ENCODE results near the gene PARVA. TPM values are rescaled to one million over a fixed set of nuclear protein-coding genes. Genes with fewer than 3 reads are reported as not detected.
"Not testable (repeated sequence)": the region's sequence is repeated elsewhere in the genome, so short reads cannot be mapped to it uniquely, and the experiment has no call there.

Gene PARVA
- total RNA-seq, 4 donors from 2014 or later: 52.9 to 188 (median 66.5) TPM

DNA sequence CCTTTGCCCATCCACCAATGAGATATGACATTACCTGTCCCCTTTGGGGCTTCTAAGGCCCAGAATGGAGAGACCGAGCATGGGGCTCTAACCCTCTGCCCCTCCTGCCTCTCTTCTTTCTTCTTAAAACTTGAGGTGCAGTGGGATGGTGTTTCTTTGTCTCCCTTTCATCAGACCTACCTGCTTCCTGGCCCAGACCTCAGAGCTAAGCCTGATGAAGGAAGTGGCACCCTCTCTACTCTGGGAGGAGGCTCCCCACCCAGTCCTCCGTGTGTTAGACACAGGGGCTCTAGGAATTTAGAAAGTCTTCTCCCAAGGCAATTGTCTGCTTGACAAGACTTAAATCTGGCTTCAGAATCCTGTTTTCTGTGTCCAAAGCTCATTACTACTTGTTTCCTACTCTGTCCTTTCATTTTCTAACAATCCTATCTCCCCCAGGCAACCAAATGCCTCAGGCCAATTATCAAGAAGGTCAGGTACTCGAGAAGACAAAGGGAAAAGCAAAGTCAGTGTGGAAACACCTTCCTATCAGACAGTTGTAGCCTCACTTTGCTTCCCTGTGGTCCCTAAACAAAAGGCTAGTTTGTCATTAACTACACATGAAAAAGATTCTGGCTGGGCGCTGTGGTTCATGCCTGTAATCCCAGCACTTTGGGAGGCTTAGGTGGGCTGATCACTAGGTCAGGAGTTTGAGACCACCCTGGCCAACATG lies 20.3 kb upstream of the PARVA start:
- Histone ChIP-seq H3K27ac (no peak overlapping the region), H3K4me1 (no peaks in the 10 kb centered on the region), H3K27me3 (no peaks in the 10 kb centered on the region), H3K36me3 (no peaks in the 10 kb centered on the region), H3K4me3 (no peak overlapping the region), H3K9me3 (no peaks in the 10 kb centered on the region)
- DNase-seq: no peak
- intact Hi-C loops (cut with DNase I; ENCODE audit: low total_unique reads): no loop called here
- TF ChIP-seq, protein P1, sequence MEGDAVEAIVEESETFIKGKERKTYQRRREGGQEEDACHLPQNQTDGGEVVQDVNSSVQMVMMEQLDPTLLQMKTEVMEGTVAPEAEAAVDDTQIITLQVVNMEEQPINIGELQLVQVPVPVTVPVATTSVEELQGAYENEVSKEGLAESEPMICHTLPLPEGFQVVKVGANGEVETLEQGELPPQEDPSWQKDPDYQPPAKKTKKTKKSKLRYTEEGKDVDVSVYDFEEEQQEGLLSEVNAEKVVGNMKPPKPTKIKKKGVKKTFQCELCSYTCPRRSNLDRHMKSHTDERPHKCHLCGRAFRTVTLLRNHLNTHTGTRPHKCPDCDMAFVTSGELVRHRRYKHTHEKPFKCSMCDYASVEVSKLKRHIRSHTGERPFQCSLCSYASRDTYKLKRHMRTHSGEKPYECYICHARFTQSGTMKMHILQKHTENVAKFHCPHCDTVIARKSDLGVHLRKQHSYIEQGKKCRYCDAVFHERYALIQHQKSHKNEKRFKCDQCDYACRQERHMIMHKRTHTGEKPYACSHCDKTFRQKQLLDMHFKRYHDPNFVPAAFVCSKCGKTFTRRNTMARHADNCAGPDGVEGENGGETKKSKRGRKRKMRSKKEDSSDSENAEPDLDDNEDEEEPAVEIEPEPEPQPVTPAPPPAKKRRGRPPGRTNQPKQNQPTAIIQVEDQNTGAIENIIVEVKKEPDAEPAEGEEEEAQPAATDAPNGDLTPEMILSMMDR (IDR thresholded peaks at IDR 0.05): no peak
- TF ChIP-seq POLR2A (IDR thresholded peaks at IDR 0.05): no peak

- H3K4me3 ChIP-seq; H3K27me3 ChIP-seq; H3K9me3 ChIP-seq; DNase-seq; H3K36me3 ChIP-seq; H3K4me1 ChIP-seq; H3K27ac ChIP-seq; intact Hi-C loops (cut with DNase I; ENCODE audit: low total_unique reads): not testable (repeated sequence)
Measured at GRCh38 chr11:12357697-12358096, 19.7 kb upstream of the PARVA start.

DNA sequence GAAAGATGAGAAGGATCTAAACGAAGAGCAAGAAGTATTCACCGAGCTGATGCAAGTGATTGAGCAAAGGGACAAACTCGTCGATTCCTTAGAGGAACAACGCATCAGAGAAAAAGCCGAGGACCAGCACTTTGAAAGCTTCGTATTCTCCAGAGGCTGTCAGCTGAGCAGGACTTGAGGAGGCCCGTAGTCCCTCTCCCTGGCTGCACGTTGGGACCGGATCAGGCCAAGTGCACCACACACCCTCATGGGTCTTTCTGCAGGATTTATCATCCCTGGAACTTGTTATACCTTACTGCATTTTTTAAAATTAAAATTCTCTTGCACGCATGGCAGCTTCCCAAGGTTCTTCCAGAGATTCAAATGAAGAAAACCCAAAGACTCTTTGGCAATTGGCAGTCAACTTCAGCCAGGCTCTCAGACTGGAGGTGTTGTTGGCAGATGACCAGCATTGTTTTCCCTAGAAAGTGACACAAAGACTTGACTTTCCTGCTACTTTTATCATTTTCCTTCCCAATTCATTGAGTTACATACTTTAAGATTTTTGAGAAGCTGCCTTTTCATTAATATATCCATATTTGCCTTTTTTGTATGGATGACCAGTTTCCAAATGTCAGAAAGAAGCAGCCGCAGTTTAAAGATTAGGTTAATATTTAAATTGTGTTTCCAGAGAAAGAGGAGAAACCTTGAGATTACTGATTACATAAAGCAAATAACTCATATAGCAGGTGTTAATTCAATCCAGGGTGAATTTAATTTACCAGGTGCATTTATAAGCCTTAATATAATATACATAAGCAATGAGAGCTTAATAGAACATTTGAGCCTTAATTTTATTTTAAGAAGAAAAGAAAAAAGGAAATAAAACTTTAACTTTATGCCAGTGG lies 18.8 kb upstream of the PARVA start:
- H3K9me3 ChIP-seq: no peaks in the 10 kb centered on the region
- DNase-seq: no peak
- H3K27me3 ChIP-seq: no peaks in the 10 kb centered on the region
- no peak overlapping the region for H3K4me3 ChIP-seq
- TF ChIP-seq POLR2A (IDR thresholded peaks at IDR 0.05): no peak
- TF ChIP-seq, protein P1 (IDR thresholded peaks at IDR 0.05): no peak
- H3K36me3 ChIP-seq: no peaks in the 10 kb centered on the region
- no peaks in the 10 kb centered on the region for H3K4me1 ChIP-seq
- intact Hi-C loops (cut with DNase I; ENCODE audit: low total_unique reads): no loop called here
- no peak overlapping the region for H3K27ac ChIP-seq

- Histone ChIP-seq H3K36me3 (no peaks in the 10 kb centered on the region), H3K4me3 (no peak overlapping the region), H3K9me3 (no peaks in the 10 kb centered on the region), H3K27ac (no peak overlapping the region), H3K27me3 (no peaks in the 10 kb centered on the region), H3K4me1 (no peaks in the 10 kb centered on the region)
- DNase-seq: no peak
- TF ChIP-seq POLR2A (IDR thresholded peaks at IDR 0.05): no peak
- TF ChIP-seq, protein P1 (IDR thresholded peaks at IDR 0.05): no peak
- intact Hi-C loops (cut with DNase I; ENCODE audit: low total_unique reads): no loop called here
Measured at GRCh38 chr11:12359761-12360160, 17.6 kb upstream of the PARVA start.

DNA sequence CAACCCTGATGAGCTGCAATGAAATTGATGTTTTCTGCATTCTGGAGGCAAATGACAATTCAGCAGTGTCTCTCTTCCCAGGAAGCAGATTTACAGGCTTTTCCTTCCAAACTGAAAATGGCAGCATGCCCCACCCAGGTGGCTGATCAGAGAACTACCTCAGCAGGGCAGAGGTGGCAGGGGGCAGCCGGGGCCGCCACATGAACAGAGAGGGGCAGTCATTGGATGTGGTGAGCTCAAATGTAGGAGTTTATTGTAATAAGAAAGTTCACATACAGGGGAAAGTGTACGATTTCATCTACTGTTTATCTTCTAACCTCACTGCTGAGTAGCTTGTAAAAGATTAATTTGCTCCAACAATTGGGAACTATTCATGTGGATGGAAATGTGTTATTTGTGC lies 15.7 kb upstream of the PARVA start:
- no peak for DNase-seq
- intact Hi-C loops (cut with DNase I; ENCODE audit: low total_unique reads): no loop called here
- no peak for TF ChIP-seq POLR2A (IDR thresholded peaks at IDR 0.05)
- TF ChIP-seq, protein P1 (IDR thresholded peaks at IDR 0.05): no peak

More for the DNA sequence above, 15.7 kb upstream of the PARVA start:
- no peaks in the 10 kb centered on the region for H3K27me3 ChIP-seq
- no peak overlapping the region for H3K27ac ChIP-seq
- no peaks in the 10 kb centered on the region for H3K36me3 ChIP-seq
- H3K4me3 ChIP-seq: no peak overlapping the region
- H3K9me3 ChIP-seq: no peaks in the 10 kb centered on the region
- H3K4me1 ChIP-seq: no peaks in the 10 kb centered on the region
